GM21447 (cell line): Measurements from ENCODE around the gene DGCR8.
"Not testable (repeated sequence)": the region's sequence is repeated elsewhere in the genome, so short reads cannot be mapped to it uniquely, and the experiment has no call there.

Experiments used
- ATAC-seq: cut with Tn5 transposase; IDR thresholded peaks from one replicate; pipeline ENCODE4 v1.9.1; 2021; ENCODE audit not compliant: unreplicated experiment

Gene DGCR8

GRCh38 chr22:20149257-20150250 lies 69.5 kb downstream of the DGCR8 start:
- no peak for ATAC-seq

- no peak for ATAC-seq
Measured at GRCh38 chr22:20150381-20151275, 70.6 kb downstream of the DGCR8 start, which contains the start of gene CCDC188. TSS of gene CCDC188 (minus strand) at chr22:20151055. CDS start at chr22:20150986, 69 bp downstream.

- ATAC-seq: no peak
Measured at GRCh38 chr22:20151276-20151588, 71.2 kb downstream of the DGCR8 start.

DNA sequence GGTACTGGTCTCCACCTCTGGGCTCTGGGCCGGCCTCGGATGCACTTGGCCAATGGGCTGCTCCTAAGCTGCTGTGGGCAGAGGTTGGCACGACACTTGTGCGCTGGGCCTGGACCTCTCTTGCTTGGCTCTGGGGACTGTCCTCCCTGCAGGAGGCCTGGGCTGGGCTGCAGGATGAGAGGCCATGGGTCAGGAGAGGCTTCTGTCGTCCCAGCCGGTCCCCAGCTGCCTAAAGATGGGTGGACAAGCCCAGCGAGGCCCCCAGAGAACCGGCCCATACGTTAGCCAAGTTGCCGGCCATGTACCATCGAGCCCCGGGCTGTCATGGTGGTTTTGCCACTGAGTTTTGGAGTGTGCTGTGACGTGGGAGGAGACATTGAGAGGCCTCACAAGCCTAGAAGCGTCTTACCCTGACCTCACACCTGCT lies 72.4 kb downstream of the DGCR8 start:
- no peak for ATAC-seq

- no peak for ATAC-seq
Measured at GRCh38 chr22:20153945-20154344, 73.9 kb downstream of the DGCR8 start.

- no peak for ATAC-seq
Measured at GRCh38 chr22:20154602-20155187, 74.7 kb downstream of the DGCR8 start.

DNA sequence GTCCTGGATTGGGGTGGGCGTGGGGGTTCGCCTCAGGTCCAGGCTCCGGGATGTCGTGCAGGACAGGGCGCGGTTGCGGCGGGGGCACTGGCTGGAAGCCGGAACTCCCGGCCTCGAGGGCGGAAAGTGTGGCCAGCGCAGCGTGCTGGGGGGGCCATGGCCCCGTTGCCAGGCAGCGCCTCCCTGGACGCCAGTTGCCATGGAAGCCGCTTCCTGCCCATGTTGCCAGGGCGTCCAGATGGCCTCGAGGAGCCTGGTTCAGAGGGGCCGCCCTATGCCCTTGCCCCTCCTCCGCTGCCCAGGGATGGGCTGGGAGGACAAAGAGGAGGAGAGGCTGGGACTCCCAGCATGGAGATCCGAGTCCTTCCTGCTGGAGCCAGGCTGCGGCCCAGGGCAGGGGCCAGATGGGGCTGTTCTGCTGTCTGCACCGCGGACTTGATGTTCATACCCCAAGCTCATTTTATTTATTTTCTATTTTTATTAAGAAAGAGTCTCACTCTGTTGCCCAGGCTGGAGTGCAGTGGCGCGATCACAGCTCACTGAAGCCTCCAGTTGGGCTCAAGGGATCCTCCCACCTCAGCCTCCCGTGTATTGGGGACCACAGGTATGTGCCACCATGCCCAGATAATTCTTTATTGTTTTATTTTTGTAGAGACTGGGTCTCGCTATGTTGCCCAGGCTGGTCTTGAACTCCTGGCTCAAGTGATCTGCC lies 75.4 kb downstream of the DGCR8 start:
- ATAC-seq: no peak

DNA sequence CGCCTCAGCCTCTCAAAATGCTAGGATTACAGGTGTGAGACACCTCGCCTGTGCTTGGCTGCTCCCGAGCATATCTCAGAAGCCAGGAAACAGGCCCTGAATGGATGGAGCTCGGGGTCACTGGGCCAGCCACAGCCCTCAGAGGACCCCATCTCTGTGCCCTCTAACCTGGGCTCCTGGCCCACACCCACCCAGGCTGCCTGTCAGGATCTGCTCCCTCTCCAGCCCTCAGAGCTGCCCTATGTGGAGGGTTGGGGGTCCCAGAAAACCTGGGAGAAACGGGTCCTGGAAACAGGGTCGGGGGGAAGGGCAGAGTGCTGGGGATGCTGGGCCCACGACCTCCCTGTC lies 76.0 kb downstream of the DGCR8 start:
- no peak for ATAC-seq

- ATAC-seq: no peak
Measured at GRCh38 chr22:20156611-20157429, 76.8 kb downstream of the DGCR8 start.

- no peak for ATAC-seq
Measured at GRCh38 chr22:20157430-20158183, 77.6 kb downstream of the DGCR8 start.

DNA sequence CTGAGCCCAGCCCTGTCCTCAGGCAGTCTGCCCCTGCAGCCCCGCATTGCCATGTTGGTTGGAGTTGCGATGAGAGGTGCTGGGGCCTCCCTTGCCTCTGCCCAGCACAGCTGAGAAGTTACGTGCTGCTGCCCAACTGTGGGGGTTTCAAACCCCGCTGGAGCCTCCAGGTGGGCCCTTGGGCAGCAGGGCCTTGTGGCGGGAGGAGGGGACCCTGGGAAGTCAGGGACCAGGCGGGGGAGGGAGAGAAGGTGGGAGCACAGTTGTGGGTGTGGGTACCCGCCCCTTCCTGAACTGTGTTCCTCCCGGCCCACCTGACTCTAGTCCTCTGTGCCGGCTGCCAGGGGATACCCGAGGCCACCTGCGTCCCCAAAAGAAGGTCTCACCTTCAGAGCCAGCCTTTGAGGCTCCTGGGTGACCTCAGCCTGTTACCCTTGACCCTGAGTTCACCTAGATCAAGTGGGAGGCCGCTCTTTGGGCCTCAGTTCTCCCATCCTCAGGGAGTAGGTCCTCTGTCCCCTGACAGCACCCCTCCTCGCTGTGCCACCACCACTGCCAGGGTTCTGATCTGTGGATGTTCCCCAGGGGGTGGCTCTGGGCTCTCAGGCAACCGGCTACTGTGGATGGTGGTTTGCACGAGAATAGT lies 78.5 kb downstream of the DGCR8 start:
- no peak for ATAC-seq

- ATAC-seq: no peak
Measured at GRCh38 chr22:20159076-20159475, 79.0 kb downstream of the DGCR8 start.

DNA sequence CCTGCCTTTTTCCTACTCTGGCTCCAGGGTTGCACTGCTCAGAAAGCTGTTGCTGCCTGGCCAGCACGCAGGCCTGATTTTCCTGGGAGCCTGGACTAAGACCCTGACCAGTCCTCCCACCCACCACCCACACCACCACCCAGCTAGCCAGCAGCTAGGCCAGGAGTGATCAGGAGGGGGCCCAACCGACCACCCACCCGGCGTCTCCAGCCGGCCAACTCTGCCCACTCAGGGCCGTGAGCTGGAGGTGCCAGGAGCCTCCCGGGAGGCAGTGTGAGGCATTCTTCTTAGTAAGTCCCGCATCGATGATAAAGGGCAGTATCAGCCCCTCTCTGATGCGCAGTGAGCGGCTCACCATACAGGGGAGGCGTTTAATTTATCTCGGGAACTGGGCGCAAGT lies 79.5 kb downstream of the DGCR8 start:
- not testable (repeated sequence) for ATAC-seq

DNA sequence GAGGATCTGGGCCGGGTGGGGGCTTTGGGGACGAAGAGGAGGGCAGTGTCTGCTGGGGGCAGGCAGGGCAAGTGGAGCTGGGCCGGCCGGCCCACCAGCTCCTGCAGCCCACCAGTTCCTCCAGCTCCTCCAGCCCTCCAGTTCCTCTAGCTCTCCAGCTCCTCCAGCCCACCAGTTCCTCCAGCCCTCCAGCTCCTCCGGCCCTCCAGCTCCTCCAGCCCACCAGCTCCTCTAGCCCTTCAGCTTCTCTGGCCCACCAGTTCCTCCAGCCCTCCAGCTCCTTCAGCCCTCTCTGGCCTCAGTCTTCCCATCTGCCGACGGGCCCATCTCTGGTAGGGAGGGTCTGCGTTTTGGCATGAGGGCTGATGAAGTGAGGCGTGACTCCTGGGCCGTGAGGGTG lies 80.0 kb downstream of the DGCR8 start:
- no peak for ATAC-seq
